Activated CD4-positive, alpha-beta memory T cell treated with anti-CD3 and anti-CD28 coated beads for 36 hours (primary cell): ENCODE results near the gene ILF2. TPM values are rescaled to one million over a fixed set of nuclear protein-coding genes. Genes with fewer than 3 reads are reported as not detected.

Experiments used
- CTCF ChIA-PET: fragments of 350-600 bp; sonication (Branson Sonifier 250); formaldehyde crosslinking; loops from one replicate; lab custom pipeline; 2021; ENCODE audit warnings: antibody characterized with exemption, inconsistent platforms; lab: Charles Lee
- POLR2A ChIA-PET: fragments of 350-600 bp; sonication (Branson Sonifier 250); formaldehyde crosslinking; loops from one replicate; lab custom pipeline; 2021; ENCODE audit warnings: antibody characterized with exemption; lab: Charles Lee
- DNase-seq: peaks from one replicate; pipeline ENCODE4 v3.0.0-alpha.2; 2020
- H3K27ac Mint-ChIP-seq: one replicate; pipeline ENCODE4 v1.8.0; 2021; ENCODE audit warnings: mixed read lengths
- H3K27me3 Mint-ChIP-seq: one replicate; pipeline ENCODE4 v1.8.0; 2021; ENCODE audit warnings: mixed read lengths
- H3K36me3 Mint-ChIP-seq: one replicate; pipeline ENCODE4 v1.8.0; 2021; ENCODE audit warnings: mixed read lengths
- H3K4me1 Mint-ChIP-seq: one replicate; pipeline ENCODE4 v1.8.0; 2021; ENCODE audit warnings: low read depth, mixed read lengths
- H3K4me3 Mint-ChIP-seq: one replicate; pipeline ENCODE4 v1.8.0; 2021; ENCODE audit warnings: mild to moderate bottlenecking, mixed read lengths
- H3K9me3 Mint-ChIP-seq: one replicate; pipeline ENCODE4 v1.8.0; 2021; ENCODE audit warnings: mixed read lengths
- intact Hi-C: fragments of 100-400 bp; cut with micrococcal nuclease; formaldehyde crosslinking; loops from one replicate; pipeline ENCODE4 v1.15.1; 2023
- total RNA-seq, 2 experiments: library from RNA; stranded (reverse); gene quantifications; one replicate each; pipeline ENCODE4 v1.2.3, GENCODE V29; 2021

ILF2 gene
- total RNA-seq, 2 experiments from 2014 or later, result 315 to 323 TPM

DNA sequence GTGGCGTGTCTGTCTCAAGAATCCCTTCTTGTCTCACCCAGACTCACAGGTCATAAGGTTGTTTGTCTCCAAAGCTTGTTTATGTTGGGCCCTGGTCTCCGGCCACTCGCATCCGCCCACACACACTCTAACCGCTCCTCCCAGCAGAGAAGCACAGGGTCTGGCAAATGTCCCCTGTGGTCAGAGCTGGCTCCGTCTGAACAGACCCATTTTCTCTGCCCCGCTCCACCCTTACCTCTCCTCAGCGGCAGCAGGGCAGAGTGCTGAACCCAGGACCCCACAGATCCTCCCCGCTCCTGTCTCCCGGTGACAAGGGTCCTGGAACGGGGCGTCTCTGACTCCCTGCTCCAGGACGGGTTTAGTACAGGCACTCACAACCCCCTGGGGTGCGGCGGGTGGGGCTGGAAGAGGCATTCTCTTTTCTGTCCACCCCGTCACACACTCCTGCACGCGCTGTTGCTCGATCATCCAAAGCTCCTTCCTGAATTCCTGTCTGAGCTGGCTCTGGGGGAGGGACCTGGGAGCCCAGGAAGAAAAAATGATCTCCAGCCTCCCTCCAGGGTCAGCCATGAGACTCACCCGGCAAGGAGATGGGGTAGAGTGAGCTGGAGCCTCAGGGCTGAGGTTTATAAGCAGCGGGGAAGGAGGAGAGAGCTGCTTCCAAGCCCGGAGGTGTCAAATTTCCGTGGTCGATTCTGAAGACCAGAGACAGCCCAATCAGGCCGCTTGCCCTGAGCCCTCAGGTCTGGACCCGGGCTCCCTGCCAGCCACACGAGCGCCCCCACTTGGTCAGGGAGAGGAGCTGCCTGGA, 43.7 kb downstream of the ILF2 start, which contains the start of gene S100A13:
S100A13 (minus strand) TSS at position 602 of the 811 bp plus-strand sequence. CDS start 1,033 bp downstream, outside the sequence.
- CTCF ChIA-PET, result interaction anchor here (0.9 to 1.7 kb wide), 5 partner anchors 9 to 117 kb away, joined by 4 to 10 read pairs (median 5); no protein-coding TSS in a partner anchor
- peak; percentile 38 for DNase-seq

DNA sequence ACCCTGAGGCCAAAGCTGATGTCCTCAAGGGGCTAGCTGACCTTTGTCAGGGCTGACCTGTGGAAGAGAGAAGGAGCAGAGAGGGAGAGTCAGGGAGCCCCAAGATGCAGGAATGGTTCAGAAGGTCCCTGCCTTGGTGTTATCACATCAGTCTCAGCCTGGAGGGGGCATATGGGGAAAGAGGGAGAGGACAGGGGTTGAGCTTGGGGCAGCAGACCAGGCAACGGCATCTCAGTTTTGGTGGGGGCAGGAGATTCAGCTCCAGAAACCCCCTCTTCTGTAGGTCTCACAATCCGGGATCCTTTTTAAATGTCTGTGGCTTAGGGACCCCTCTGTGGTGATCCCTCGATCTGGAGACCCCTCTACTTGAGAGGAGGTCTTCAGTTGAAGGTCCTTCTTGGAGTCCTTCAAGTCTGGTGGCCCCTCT, 44.3 kb downstream of the ILF2 start:
- H3K36me3 Mint-ChIP-seq, result peaks cover 2% of the 10 kb centered on the region
- no peak overlapping the region for H3K27ac Mint-ChIP-seq
- H3K9me3 Mint-ChIP-seq, result no peaks in the 10 kb centered on the region
- DNase-seq, result no peak
- peaks cover 12% of the 10 kb centered on the region for H3K4me1 Mint-ChIP-seq
- ChIA-PET POLR2A (no interaction called here), CTCF (interaction anchor here (1.4 to 1.7 kb wide), 3 partner anchors 8 to 116 kb away, joined by 5 to 10 read pairs (median 6); no protein-coding TSS in a partner anchor)
- H3K27me3 Mint-ChIP-seq, result peaks cover 7% of the 10 kb centered on the region
- no peak overlapping the region for H3K4me3 Mint-ChIP-seq
- intact Hi-C loops, result no loop called here

More for the DNA sequence above, 43.7 kb downstream of the ILF2 start, which contains the start of gene S100A13:
- Mint-ChIP-seq H3K36me3 (peaks cover 2% of the 10 kb centered on the region), H3K4me1 (peaks cover 17% of the 10 kb centered on the region), H3K27me3 (peaks cover 7% of the 10 kb centered on the region), H3K9me3 (no peaks in the 10 kb centered on the region), H3K27ac (no peak within 1 kb of the TSS), H3K4me3 (no peak within 1 kb of the TSS)
- intact Hi-C loops, result no loop called here
- POLR2A ChIA-PET, result no interaction called here

DNA sequence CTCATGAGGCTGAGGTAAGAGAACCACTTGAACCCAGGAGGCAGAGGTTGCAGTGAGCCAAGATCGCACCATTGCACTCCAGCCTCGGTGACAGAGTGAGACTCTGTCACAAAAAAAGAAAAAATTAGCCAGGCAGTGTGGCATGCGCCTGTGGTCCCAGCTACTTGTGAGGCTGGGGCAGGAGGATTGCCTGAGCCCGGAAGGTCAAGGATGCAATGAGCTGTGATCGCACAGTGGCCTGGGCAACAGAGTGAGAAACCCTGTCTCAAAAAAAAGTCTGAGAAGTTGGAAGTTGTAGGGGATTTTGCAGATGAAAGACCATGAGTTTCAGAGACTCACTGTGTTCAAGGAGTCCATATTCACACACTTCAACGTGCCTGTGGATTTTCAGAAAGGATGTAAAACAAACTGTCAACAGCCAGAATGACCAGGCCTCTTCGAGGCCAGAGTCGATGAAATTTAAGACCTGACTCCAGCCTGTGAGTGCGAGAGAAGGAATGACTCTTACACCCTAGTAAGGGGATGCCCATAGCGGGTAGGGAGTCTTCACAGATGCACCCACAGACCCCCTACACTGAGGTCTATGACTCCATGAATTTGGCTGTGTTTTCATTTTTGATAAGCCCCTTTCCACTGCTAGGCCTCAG, 45.7 kb downstream of the ILF2 start:
- Mint-ChIP-seq H3K36me3 (peaks cover 2% of the 10 kb centered on the region), H3K27ac (no peak overlapping the region), H3K9me3 (no peaks in the 10 kb centered on the region), H3K4me1 (peaks cover 4% of the 10 kb centered on the region), H3K27me3 (peaks cover 7% of the 10 kb centered on the region), H3K4me3 (no peak overlapping the region)
- intact Hi-C loops, result no loop called here
- no peak for DNase-seq
- POLR2A ChIA-PET, result no interaction called here
- CTCF ChIA-PET, result interaction anchor here (1.1 kb wide), 1 partner anchor 115 kb away, joined by 3 read pairs; no protein-coding TSS in a partner anchor

DNA sequence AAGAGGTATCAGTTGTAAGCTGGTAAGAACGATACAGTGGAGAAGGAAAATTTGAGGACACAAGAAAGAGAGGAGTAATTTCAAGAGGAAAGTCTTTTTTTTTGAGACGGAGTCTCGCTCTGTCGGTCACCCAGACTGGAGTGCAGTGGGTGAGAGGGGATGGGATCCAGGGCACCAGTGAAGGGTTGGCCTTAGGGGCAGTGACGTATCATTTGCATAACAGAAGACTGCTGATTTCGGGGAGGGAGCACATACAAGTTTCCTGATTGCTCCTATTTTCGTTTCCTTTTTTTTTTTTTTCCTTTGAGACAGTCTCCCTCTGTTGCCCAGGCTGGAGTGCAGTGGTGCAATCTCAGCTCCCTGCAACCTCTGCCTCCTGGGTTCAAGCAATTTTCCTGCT, 47.7 kb downstream of the ILF2 start:
- H3K36me3 Mint-ChIP-seq, result peaks cover 2% of the 10 kb centered on the region
- H3K4me3 Mint-ChIP-seq, result no peak overlapping the region
- intact Hi-C loops, result no loop called here
- H3K27ac Mint-ChIP-seq, result no peak overlapping the region
- ChIA-PET POLR2A (interaction anchor here (0.6 to 0.7 kb wide), 2 partner anchors 25 to 34 kb away, joined by 3 to 4 read pairs; no protein-coding TSS in a partner anchor), CTCF (no interaction called here)
- peaks cover 7% of the 10 kb centered on the region for H3K27me3 Mint-ChIP-seq
- no peak for DNase-seq
- peaks cover 4% of the 10 kb centered on the region for H3K4me1 Mint-ChIP-seq
- H3K9me3 Mint-ChIP-seq, result no peaks in the 10 kb centered on the region

DNA sequence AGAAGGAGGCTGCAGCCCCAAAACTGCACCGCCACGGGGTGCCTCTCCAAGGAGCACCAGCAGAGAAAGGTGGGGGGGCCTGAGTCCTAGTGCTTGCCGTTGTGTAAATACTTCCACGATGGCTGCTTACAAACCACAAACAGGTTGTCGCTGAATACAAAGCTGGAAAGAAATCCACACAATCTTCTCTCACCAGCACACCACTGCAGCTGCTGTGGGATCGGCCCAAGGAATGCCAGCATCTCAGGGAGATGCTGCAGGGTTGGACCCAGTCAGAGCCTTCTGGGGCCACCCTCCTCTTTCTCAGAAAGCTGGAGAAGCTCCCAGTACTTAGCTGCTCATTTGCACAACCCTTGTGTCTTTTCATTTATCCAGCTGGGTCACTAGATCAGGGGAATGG, 51.6 kb downstream of the ILF2 start:
- no peaks in the 10 kb centered on the region for H3K27me3 Mint-ChIP-seq
- no peaks in the 10 kb centered on the region for H3K36me3 Mint-ChIP-seq
- POLR2A ChIA-PET, result interaction anchor here (1.6 kb wide), 1 partner anchor 15 kb away, joined by 8 read pairs; the partner anchor contains the start of gene CHTOP
- no peak overlapping the region for H3K27ac Mint-ChIP-seq
- no peaks in the 10 kb centered on the region for H3K4me1 Mint-ChIP-seq
- H3K4me3 Mint-ChIP-seq, result no peak overlapping the region
- no peaks in the 10 kb centered on the region for H3K9me3 Mint-ChIP-seq
- DNase-seq, result no peak
- CTCF ChIA-PET, result interaction anchor here (0.7 to 4.2 kb wide), 8 partner anchors 8 to 108 kb away, joined by 3 to 39 read pairs (median 6); partner anchors contain the start of genes CHTOP, S100A1 and S100A13
- intact Hi-C loops, result no loop called here

DNA sequence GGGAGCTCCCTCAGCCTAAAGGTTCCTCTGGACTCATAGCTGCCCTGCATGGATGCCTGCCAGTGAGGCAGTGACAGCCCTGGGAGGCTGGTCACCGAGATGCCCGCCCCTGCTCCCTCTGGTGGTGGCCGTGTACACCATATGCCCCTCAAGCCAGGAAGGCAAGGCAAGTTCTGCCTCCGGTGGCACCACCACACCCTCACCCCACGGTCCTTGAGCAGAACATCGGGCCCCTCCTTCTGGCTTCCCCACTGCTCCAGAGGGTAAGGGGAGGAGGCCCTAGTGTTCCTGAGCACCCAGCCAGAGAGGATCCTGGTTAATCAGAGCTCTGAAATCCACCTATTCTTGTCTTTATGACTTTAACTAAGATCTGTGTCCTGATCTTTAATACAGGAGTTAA, 53.1 kb downstream of the ILF2 start:
- H3K4me1 Mint-ChIP-seq, result no peaks in the 10 kb centered on the region
- intact Hi-C loops, result loop anchor here (1.0 kb wide), 2 partner anchors 45 to 106 kb away; no protein-coding TSS in a partner anchor
- no peaks in the 10 kb centered on the region for H3K27me3 Mint-ChIP-seq
- POLR2A ChIA-PET, result interaction anchor here (1.7 kb wide), 1 partner anchor 45 kb away, joined by 6 read pairs; no protein-coding TSS in a partner anchor
- H3K36me3 Mint-ChIP-seq, result no peaks in the 10 kb centered on the region
- CTCF ChIA-PET, result interaction anchor here (0.6 to 4.2 kb wide), 13 partner anchors 9 to 123 kb away, joined by 3 to 39 read pairs (median 5); partner anchors contain the start of genes CHTOP, S100A1 and S100A13
- H3K27ac Mint-ChIP-seq, result no peak overlapping the region
- DNase-seq, result peak; percentile 80
- H3K4me3 Mint-ChIP-seq, result no peak overlapping the region
- H3K9me3 Mint-ChIP-seq, result no peaks in the 10 kb centered on the region

DNA sequence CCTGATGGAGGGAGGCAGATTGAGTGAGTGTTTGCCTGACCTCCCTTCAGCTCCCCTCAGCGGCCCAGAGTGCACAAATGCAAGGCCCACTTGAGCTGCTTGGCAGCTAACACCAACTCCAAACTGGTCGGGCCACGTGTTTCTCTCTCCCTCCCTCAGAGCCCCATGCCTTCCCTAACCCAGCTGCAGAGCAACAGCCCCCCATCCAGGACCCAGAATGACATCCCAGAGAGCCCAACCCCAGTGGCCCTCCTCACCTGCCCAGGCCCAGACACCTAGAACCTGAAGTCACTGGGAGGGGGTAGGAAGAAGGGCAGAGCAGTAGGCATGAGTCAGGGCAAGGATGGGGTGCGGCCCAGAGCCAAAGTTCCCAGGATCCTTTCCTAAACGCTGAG, 53.9 kb downstream of the ILF2 start:
- DNase-seq, result no peak
- CTCF ChIA-PET, result interaction anchor here (1.2 to 4.2 kb wide), 10 partner anchors 9 to 123 kb away, joined by 3 to 39 read pairs (median 6); partner anchors contain the start of gene S100A1
- H3K4me1 Mint-ChIP-seq, result no peaks in the 10 kb centered on the region
- POLR2A ChIA-PET, result interaction anchor here (1.7 kb wide), 1 partner anchor 44 kb away, joined by 6 read pairs; no protein-coding TSS in a partner anchor
- H3K36me3 Mint-ChIP-seq, result no peaks in the 10 kb centered on the region
- no peaks in the 10 kb centered on the region for H3K9me3 Mint-ChIP-seq
- H3K27ac Mint-ChIP-seq, result no peak overlapping the region
- intact Hi-C loops, result loop anchor here (1.0 kb wide), 2 partner anchors 45 to 106 kb away; no protein-coding TSS in a partner anchor
- no peak overlapping the region for H3K4me3 Mint-ChIP-seq
- H3K27me3 Mint-ChIP-seq, result no peaks in the 10 kb centered on the region

DNA sequence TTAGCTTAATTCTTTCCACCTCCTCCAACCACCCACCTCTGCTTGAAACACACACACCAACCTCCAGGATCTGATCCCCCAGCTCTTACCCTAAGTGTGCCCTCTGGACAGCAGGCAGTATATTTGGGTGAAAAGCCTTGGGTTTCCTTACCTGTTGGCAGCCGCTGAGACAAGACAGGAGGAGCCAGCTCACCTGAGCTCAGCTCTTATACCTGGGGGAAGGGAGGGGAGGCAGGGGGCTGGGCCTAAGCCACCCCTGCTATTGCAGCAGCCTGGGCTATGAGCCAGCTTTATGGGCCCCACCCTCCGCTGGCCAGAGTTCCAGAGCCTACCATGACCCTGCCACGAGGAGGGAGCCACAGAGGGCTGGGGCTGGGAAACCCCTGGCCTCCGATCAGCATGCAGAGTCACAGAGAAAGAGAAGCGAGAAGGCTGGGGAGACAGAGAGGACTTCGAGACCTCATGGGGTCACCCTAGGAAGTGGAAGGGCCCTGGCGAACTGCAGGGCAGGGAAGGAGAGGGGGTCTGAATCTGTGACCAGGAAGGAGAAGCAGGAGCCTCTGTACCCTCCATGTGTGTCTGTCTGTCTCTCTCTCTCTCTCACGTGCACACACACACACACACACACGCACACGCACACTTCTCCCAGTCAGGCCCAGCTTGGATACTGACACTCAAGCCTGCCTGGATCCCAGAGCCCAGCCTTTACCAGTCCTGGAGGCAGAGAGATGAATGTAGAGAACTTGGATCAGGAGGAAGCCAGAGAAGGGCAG, 54.5 kb downstream of the ILF2 start, which contains the start of gene S100A14:
S100A14 (minus strand) TSS at position 182 of the 773 bp plus-strand sequence. CDS start 467 bp downstream, outside the sequence.
- intact Hi-C loops, result no loop called here
- no peak within 1 kb of the TSS for H3K27ac Mint-ChIP-seq
- CTCF ChIA-PET, result interaction anchor here (1.2 to 4.2 kb wide), 8 partner anchors 44 to 122 kb away, joined by 3 to 39 read pairs (median 12); no protein-coding TSS in a partner anchor

DNA sequence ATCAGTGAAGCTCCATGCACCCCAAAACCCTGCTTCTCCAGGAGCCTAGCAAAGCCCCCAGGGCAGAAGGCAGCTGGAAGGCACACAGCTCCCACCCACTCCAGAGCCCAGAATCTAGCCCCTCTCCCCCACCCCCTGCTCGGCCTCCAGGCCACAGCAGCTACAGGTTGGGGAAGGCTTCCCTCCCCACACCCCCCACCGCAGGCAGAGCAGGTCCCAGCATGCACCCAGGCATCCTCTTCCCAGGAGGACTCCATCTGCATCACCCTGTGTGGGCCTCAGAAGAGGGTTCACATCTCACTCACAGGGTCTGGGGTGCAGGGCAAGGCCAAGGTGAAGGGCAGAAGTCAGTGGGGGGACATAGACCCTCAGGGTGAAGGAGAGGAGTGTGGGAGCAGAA, 55.4 kb downstream of the ILF2 start:
- Mint-ChIP-seq H3K27ac (no peak overlapping the region), H3K4me3 (no peak overlapping the region), H3K9me3 (no peaks in the 10 kb centered on the region), H3K4me1 (no peaks in the 10 kb centered on the region), H3K27me3 (no peaks in the 10 kb centered on the region), H3K36me3 (no peaks in the 10 kb centered on the region)
- no peak for DNase-seq
- ChIA-PET POLR2A (interaction anchor here (1.4 kb wide), 1 partner anchor 19 kb away, joined by 6 read pairs; the partner anchor contains the start of gene CHTOP), CTCF (interaction anchor here (3.1 to 4.2 kb wide), 3 partner anchors 44 to 104 kb away, joined by 14 to 39 read pairs (median 23); no protein-coding TSS in a partner anchor)
- intact Hi-C loops, result no loop called here

More for the DNA sequence above, 54.5 kb downstream of the ILF2 start, which contains the start of gene S100A14:
- H3K27me3 Mint-ChIP-seq, result no peaks in the 10 kb centered on the region
- no peak for DNase-seq
- POLR2A ChIA-PET, result interaction anchor here (1.4 to 1.7 kb wide), 2 partner anchors 18 to 44 kb away, joined by 6 read pairs; partner anchors contain the start of gene CHTOP
- H3K9me3 Mint-ChIP-seq, result no peaks in the 10 kb centered on the region
- H3K4me3 Mint-ChIP-seq, result no peak within 1 kb of the TSS
- H3K4me1 Mint-ChIP-seq, result no peaks in the 10 kb centered on the region
- no peaks in the 10 kb centered on the region for H3K36me3 Mint-ChIP-seq

DNA sequence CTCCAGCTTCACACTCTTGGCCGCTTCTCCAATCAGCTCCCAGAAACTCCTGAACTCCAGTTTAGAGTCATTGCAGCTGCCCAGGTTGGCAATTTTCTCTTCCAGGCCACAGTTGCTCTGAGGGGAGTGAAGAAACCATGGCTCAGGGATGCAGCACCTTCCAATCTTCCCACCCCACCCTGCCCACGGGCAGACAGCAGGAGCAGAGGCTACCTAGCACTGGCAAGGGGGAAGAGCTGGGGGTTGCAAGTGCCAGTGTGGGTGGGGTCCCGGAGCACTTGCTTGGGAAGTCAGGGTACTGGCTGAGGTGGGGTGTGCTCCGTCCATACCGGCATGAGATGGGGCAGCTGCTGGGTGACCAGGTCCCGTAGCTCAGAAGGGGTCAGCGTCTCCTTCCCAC, 55.9 kb downstream of the ILF2 start:
- Mint-ChIP-seq H3K27me3 (no peaks in the 10 kb centered on the region), H3K27ac (no peak overlapping the region), H3K4me3 (no peak overlapping the region), H3K9me3 (no peaks in the 10 kb centered on the region), H3K4me1 (no peaks in the 10 kb centered on the region), H3K36me3 (no peaks in the 10 kb centered on the region)
- no peak for DNase-seq
- intact Hi-C loops, result no loop called here
- CTCF ChIA-PET, result interaction anchor here (1.0 to 3.6 kb wide), 3 partner anchors 13 to 104 kb away, joined by 5 to 23 read pairs (median 14); partner anchors contain the start of gene S100A13
- POLR2A ChIA-PET, result interaction anchor here (1.4 kb wide), 1 partner anchor 19 kb away, joined by 6 read pairs; the partner anchor contains the start of gene CHTOP
